GM18873 (cell line): Measurements from ENCODE around the gene BOD1L1.

Source experiments
- ATAC-seq: cut with Tn5 transposase; IDR thresholded peaks from one replicate; pipeline ENCODE4 v1.9.1; 2021; ENCODE audit warnings: mild to moderate bottlenecking, moderate library complexity, moderate number of reproducible peaks; ENCODE audit not compliant: unreplicated experiment, low FRiP score

Gene BOD1L1

DNA sequence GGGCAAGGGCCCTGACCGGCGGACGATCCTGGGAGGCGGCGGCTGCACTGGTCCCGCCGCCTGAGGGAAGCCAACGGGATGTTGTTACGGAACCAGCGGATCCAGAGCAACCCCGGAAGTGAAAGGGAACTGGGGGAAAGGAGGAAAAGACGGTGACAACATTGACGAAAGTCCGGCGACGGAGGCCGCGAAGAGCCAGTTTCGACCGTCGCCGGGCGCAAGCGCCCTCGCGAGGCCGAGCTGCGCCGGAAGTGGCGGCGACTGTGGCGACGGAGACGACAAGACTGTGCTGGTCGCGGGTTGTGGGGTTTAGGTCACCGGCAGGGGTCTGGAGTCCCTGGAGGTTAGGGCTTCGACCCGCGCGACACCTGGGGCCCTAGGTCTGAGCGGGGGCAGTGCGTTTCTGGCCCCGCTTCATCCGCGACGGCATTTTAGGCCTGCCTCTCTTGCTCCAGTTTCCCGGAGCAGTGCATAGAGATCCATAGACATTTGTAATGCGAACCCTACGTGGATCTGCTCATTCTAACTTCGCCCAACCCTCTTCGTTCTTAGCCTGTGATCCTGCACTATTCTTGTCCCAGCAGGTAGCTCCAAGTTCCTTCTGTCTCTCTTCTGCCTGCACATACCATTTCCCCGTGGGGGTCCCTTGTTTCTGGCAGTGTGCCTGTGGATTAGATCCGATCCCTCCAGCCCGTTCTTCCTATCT, at the start of gene BOD1L1:
BOD1L1 (minus strand) TSS at position 120 of the 706 bp plus-strand sequence. CDS start 138 bp downstream, outside the sequence.
- ATAC-seq: peak; percentile 84

DNA sequence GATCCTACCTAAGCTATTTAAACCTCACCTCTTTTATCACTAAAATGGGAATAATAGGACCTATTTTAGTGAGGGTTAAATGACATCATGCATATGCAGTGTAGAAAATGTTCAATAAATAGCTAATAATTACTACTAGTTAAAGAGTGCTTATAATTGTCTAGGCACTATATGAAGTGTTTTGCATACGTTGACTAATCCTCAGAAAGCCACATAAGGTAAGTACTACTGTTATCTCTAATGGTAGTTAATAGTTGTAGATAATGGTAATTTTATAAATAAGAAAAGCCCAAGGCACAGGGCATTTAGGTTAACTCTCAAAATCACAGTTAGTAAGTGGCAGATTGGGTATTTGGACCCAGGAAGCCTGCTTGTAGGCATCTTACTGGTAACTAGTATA, 47.4 kb upstream of the BOD1L1 start:
- ATAC-seq: no peak

DNA sequence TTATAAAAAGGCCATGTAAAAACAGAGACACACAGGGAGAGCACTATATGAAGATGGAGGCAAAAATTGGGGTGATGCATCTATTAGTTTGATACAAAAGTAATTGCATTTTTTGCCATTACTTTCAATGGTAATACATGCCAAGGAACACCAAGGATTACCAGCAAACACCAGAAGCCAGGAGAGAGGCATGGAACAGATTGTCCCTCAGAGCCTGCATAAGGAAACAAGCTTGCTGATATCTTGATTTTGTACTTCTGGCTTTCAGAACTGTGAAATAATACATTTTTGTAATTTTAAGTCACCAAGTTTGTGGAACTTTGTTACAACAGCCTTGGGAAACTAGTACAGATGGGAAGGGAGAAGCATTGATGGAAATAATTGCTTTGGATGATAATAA, 45.6 kb upstream of the BOD1L1 start:
- ATAC-seq: no peak

DNA sequence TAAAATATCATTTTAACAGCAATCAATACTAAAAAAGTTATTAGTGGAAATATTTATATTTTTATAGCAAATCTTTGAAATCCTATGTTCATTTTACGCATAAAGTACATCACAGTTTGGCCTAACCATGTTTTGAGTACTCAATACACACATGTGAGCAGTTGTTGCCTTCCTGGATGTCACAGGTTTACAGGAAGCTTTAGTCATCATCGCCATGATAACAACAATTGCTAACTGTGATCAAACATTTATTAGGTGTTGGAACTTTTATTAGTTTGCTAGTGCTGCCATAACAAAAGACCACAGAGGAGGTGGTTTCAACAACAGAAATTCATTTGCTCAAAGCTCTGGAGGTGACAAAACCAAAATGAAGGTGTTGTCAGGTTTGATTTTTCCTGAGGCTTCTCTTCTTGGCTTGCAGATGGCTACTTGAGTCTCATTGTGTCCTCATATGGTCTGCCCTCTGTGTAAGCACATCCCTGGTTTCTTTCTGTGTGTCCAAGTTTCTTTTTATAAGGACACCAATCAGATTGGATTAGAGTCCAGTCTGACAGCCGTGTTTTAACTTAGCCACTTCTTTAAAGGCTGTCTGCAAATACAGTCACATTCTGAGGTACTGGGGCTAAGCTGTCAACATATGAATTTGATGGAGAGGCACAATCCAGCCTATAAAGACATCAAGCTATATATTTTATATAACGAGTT, 43.1 kb upstream of the BOD1L1 start:
- no peak for ATAC-seq

DNA sequence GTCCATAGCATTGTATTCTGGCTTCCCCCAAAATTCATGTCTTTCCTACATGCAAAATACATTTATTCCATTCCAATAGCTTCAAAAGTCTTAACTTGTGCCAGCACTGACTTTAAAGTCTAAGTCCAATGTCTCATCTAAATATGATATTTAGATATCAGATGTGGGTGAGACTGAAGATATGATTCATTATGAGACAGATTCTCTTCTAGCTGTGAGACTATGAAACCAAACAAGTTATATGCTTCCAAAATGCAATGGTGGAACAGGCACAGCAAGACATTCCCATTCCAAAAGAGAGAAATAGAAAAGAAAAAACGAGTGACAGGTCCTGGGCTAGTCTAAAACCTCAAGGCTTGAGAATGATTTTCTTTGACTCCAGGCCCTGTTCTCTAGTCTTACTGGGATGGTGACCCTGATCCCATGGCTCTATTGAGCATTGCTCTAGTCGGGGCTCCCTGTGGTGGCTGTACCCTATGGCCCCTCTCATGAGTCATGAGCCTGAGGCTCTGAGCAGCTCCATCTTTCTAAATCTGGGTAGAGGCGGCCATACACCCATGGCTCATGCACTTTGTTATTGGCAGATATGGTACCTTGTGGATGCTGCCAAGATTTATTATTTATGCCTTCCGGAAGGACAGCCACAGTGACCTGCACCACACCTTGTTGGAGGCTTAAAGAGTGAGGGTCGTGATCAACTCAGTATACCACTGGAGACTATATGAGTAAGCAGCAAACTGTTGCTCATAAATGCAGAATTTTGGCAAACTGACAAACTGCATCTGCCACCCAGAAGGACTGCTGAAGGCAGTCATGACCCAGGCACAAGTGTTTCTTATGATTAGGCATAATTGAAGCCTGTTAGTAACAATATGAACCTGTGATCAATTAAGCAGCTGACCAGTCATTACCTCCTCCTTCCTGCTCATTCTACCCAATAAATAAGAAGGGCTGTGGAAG, 38.5 kb upstream of the BOD1L1 start:
- no peak for ATAC-seq

DNA sequence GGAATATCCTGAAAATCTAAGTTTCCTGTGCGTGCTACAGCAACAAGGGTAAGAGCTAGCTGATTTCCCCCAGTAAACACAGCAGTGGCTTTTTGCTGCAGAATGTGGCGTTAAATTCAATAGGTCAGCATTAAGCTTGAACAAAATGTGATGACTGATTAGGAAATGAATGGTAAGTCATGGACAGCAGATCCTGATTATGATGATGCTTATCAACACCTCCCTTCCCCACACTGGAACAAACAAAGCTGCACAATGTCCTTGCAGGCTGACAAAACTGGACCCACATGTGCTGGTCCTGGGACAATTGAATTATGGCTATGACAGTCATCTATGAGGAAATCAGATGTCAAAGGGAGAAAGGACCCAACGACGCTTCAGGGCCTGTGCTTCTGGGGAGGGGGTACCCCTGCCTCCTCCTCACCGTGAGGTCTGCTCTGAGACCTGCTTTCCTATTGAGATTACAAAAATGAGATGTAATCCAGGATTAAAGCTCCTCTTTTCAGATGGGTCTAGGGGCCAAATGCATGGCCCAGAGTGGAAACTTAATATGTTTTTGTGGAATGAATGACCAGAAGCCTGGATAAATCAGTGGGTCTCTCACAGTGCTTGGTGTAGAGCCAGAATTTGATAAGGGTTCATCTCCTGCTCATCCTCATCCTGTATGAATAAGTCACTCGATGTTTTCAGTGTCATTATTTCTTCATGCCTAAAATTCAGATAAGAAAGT, 32.0 kb upstream of the BOD1L1 start:
- ATAC-seq: no peak

DNA sequence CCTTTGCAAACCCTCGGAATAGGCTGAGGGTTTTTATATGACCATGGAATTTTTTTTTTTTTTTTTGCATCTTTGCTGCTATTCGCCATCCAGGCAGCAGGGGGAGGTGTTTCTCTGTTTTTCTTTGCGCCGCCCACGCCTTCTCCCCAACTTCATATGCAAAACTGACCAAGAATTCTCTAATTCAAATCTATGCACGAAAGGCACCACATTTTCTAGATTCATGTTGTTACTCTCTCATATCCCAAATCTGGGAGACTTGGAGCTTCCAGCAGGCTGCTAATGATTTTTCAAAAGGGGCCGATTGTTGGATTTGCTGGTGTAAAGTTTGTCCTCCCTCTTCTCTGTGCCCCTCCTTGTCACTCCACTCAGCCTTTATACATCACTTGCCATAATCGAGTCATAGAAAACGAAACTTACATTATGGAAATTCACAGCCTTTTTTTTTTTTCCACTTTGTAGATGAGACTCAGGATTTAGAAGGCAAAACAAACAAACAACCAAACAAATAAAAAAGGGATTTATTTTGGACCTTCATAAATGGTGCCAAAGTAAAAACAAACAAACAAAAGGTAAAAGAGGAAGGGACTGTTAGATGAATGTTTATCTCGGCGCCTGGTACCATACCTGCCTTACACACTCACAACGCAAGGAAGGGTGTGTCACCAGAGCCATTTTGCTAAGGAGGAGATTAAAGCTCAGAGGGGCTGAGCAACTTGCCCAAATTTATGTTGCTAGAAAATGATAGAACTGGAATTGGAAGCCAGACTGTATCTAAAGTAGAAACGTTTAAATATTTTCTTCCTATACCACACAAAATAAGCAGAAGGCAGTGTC, 29.3 kb upstream of the BOD1L1 start:
- ATAC-seq: no peak

DNA sequence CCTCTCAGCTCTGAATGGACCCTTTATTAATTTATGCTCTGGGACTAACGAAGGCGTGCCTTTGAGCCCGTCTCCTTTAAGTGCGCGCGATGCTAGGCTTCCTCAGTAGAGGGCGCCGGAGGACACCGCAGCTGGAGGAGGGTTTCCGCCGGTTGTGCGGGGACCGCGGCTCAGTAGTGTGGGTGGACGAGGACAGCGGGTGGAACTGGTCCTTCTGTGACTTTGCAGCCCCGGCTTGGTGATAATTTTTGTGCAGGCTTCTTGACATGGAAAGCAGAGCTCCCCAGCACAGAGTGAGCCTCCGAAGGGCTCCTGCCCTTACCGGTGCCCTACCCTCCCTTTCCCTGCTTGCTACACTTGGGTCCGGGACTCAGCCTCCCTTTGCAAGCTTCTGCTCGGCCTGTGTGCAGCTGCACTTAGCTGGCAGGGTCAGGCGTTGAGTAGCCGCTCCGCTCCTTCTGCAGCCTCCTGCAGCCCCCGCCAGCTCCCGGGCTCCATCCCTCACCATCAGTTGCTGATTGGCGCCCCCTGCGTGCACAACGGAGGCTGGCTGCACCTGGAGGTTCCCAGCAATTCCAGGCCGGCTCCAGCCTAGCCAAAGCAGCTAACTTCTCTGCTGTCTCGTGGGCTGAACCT, 26.8 kb upstream of the BOD1L1 start:
- ATAC-seq: peak; percentile 77

DNA sequence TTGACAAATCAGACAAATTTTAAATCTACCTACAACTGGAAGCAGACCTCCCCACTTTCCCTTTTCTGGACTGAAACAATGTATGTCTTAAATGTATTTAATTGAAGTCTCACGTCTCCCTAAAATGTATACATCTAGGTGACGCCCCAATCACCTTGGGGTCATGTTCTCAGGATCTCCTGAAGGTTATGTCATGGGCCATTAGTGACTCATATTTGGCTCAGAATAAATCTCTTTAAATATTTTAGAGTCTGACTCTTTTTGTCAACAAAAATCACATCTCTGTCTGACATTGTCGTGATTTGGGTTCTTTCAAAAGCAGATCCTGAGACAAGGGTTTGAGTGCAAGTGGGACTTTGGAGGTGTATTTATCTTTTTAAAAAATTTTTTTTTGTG, 26.2 kb upstream of the BOD1L1 start:
- ATAC-seq: no peak

DNA sequence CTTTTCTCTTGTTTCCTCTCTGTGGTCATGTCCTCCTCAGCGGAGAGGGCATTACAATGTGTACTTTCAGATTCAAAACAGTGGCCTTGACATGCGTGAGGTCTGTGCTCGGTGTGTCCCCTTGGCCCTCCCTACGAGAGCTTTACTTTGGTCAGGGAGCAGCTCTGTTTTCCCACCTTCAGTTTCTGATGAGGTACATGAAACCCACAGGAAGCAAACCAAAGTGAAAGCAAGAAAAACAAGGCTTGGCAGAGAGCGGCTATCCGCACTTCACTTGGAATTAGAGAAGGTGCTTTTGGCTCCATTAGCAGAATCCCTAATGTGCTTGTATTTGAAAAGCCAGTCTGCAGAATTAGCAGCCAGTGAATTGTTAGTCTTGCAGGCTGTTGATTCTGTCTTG, 19.5 kb upstream of the BOD1L1 start:
- ATAC-seq: no peak

DNA sequence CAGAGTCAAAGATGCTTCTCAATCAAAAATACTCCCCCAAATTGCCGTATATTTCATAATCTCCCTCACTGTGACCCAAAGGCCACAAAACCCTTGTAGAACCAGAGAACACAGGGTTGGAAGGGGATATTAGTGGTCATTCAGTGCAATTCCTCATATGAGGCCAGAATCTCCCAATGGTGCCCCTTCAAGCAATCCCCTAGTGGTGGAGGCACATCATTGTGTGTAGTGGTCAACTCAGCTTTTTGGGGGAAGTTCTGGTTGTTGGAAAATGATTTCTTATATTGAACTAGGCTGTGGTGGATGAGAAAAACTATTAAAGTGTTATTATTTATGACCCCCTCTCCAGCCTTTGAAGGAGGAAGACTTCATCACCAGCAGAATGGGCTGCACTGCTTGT, 17.6 kb upstream of the BOD1L1 start:
- ATAC-seq: no peak

DNA sequence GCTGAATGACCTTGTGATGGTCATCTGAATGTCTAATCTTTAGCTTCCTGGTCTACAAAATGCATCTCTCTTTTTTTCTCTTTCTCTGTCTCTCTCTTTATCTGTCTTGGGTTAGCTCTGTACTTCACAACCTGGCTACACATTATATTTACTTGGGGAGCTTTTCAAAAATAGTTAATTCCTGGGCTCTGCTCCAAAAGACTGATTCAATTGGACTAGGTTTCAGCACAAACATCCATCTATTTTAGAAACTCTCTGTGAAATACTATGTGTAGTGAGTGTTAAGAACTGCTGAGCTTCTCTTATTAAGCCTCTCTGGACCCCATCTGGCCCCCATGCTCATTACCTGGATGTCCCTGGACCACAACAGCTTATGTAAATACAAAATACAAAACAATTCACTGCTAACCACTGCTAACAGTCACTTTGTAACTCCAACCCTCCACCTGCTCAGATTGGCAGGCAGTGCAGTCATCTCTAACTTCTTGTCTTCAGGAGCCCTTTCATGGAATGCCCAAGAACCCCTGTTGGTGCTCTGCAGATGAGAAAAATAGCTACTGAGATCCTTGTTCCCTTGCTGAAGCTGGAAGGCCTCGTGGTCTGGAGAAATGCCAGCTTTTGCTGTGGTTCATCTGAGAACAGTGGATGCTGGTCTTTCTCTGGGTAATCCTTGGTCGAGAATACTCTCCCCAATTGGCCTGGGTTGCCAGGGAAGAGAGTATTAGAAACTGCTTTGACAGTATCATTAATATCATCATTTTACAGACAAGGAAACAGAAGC, 14.8 kb upstream of the BOD1L1 start:
- ATAC-seq: no peak

DNA sequence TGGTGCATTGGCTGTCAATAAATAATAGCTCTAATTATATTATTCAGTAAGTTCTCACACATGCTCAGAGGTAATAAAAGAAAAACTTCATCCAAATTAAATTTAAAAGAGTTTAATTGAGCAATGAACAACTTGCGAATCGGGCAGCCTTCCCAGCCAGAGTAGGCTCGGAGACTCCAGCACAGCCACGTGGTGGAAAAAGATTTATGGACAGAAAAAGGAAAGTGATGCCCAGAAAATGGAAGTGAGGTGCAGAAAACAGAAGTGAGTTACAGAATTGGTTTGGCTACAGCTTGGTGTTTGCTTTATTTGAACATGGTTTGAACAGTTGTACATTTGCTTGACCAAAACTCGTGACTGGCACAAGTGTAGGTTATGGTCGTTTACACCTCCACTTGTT, 13.6 kb upstream of the BOD1L1 start:
- no peak for ATAC-seq

DNA sequence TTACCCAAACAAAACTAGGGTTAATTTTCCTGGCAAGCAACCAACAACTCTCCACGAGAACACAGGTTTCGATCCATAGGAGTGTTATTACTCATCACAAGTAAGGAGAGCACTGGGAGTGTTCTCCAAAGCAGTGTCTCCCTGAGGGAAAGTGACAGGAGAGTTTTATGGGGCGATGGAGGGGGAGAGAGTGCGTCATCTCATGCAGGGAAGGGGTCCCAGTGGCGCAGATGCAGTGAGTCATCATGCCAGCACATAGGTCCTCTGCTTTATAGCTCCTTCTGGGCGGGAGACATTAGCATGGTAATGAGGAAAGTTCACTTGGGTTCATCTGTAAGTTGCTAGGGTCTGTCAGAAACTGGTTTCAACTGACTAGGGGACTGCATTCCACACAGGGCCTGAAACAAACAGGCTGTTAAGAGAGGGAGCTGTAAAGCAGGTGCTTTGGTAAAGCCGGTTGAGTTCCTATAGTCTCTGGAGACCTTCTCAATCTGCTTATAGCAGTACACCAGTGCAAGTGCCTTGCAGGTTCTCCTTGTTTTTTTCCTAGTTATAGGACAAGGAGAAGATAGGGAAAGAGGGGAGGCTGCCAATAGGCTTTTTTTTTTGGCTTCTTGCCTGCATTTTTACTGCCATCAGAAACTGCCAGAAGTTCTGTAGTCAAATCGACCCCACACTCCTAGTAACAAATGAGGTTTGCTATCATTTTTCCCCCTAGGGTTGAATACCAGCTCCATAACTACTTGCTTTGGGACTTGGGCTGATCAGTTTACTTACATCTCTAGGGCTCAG, 12.8 kb upstream of the BOD1L1 start:
- no peak for ATAC-seq

DNA sequence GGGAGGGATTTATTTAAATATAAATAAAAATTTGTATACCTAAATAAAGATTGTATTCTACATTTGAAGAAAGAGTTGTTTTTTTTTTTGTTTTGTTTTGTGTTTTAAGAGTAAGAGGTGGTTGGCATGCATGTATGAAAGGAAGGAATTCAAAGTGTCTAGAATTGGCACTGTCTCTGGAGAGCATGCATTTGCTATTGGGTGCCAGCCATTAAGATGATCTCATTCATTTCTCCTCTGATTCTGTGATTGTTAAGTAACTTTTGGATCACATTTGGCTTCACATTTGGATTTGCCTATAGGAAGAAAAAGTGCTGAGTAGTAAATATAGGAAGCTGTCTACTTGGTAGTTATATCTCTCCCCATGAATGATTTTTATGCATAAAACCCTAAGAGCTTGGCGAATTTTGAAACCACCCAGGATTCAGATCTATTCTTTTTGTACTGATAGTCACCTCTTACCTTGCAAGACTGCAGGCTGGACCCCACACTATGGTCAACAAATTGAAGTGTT, 7.8 kb upstream of the BOD1L1 start:
- no peak for ATAC-seq

DNA sequence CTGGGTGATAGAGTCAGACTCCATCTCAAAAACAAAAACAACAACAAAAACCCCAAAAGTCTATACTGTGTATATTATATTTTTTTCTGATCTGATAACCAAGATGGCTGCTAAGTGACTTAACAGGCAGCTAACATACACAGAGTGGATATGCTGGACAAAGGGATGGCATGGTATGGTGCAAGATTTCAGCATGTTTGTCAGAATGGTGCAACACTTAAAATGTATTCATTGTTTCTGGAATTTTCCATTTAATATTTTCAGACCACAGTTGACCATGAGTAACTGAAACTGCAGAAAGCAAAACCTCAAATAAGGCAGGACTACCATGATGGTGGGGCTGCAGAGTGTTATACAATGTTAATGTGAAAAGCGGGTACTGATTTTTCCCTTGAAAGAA, 6.1 kb upstream of the BOD1L1 start:
- no peak for ATAC-seq

DNA sequence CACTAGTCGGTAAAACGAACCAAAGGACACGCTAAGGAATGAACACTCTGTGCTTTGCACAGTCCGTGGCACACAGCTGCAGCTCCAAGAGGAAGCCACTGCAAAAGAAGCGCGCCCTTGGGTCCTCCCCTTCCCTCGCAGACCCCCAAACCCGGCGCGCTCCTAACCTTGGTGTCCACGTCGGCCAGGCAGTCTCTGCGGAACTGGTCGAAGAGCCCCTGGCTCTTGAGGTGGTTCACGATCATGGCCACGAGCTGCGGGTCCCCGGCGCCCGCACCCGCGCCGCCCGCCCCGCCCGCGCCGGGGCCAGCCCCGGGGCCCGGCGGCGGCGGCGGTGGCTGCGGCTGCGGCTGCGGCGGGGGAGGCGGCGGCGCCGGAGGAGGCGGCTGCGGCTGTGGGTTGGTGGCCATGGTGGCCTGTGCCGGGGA, 333 bp downstream of the BOD1L1 start:
- ATAC-seq: peak; percentile 23
